T47D (cell line): Measurements from ENCODE around the gene CORO2A.

Experiments
- DNase-seq, 2 experiments: peaks; one replicate each; pipeline versions ENCODE4 v3.0.0 to v3.0.0-alpha.2; 2011 to 2012; ENCODE audit warnings: low read depth in 1 of 2, low spot score in 1 of 2
- JUND ChIP-seq: IDR thresholded peaks from 2 replicates; pipeline ENCODE4 v1.6.1; 2012; ENCODE audit warnings: low read depth
- in situ Hi-C: cut with HindIII; loops from 2 replicates; pipeline ENCODE4 v1.10.0; 2016; ENCODE audit warnings: low sequenced_read_pairs, low pct_unique_long_range_greater_than_20kb

The CORO2A gene

GRCh38 chr9:98147582-98147981, 44.9 kb downstream of the CORO2A start:
- DNase-seq = no peak
- TF ChIP-seq JUND = no peak
- in situ Hi-C loops = no loop called here

DNA sequence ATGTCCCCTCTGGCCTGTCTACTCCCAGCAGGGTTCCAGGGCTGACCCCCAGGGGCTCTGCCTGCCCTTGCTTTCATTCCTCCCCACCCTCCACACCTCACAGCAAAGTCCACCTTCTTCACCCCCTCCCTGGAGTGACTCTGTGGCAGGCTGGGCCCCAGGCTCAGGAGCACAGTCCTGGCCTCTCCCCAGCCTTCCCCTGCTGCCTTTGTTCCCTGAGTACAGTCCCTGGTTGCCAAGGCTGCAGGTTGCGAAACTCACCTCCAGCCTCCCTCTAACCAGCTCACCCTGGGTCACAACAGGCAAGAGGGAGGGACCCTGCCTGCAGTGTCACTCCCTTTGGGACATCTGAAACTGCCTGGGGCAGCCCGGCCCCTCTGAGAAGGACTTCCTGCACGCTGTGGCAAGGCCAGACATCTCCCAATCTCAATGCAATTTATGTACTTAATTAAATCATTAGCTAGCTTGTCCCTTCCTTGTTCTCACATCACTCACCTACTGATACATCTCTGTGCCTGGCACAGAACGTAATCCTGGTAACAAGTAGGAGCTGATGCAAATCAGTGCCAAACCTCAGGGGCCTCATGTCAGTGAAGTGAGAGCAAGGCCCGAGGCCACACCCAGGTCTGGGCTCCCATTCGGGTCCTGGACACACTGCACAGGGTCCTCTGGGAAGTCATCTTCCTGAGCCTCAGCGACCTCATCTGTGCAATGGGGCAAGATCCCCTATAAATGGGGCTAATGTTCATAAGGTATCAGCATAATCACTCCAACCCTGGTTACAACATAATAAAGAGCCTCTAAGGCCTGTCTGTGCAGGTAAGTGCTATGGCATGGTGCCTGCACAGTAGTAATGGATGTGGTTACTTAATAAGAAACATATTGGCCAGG, 46.1 kb downstream of the CORO2A start:
- TF ChIP-seq JUND = no peak; the same call in 1 of the 2 replicates
- in situ Hi-C loops = no loop called here
- peak; percentile 70 to 94 for DNase-seq

DNA sequence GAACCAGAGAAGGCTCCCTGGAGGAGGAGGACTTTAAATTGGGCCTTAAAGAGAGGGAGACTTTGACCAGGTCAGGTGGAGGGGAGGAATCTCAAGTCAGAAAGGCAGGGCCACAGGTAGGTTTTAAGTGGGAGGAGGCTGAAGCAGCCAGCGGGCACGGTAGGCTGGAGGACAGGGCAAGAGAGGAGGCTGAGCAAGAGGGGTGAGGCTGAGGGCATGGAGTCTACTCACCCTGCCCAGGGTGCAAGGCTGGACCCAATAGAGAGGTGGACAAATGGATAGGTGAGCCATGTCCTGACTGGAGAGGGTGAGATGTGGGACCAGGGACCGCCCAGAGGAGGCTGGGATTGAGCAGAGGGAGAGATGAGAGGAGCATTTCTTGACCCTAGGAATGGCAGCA, 47.8 kb downstream of the CORO2A start:
- in situ Hi-C loops = no loop called here
- TF ChIP-seq JUND = no peak
- DNase-seq = no peak

DNA sequence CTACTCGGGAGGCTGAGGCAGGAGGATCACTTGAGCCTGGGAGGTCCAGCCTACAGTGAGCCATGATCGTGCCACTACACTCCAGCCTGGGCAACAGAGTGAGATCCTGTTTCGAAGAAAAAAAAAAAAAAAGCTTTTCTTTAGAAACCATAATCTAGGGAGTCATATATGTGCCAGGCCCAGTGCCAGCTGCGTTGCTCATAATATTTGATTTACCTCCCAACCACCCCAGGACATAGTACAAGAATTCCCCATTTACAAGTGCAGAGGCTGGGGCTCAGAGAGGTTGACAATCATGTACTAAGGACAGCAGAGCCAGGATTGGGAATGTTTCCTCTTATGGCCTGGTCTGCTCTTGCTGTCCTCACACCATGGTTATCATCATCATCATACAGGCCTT, 48.4 kb downstream of the CORO2A start:
- no peak for DNase-seq
- in situ Hi-C loops = no loop called here
- no peak for TF ChIP-seq JUND

GRCh38 chr9:98142925-98143481, 49.4 kb downstream of the CORO2A start:
- no peak for DNase-seq
- in situ Hi-C loops = no loop called here
- no peak for TF ChIP-seq JUND

GRCh38 chr9:98142182-98142907, 50.1 kb downstream of the CORO2A start:
- in situ Hi-C loops = no loop called here
- DNase-seq = peak in 1 of 2 experiments; percentile 43
- TF ChIP-seq JUND = no peak

DNA sequence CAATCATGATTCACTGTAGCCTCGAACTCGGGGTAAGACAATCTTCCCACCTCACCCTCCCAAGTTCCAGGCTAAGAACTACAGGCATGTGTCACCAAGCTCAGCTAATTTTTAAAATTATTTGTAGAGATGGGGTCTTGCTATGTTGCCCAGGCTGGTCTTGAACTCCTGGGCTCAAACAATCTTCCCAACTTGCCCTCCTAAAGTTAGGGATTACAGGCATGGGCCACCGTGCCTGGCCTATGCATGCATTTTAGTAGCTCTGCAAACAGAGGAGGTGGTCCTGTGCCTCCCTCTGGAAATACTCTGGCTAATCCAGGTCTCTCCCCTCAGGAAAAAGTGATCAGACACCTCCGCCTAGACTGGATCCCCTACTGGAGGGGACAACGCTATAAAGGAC, 51.9 kb downstream of the CORO2A start:
- DNase-seq = no peak
- in situ Hi-C loops = no loop called here
- TF ChIP-seq JUND = no peak

GRCh38 chr9:98136489-98136888, 55.9 kb downstream of the CORO2A start:
- no peak for TF ChIP-seq JUND
- in situ Hi-C loops = no loop called here
- DNase-seq = no peak

GRCh38 chr9:98135938-98136337, 56.5 kb downstream of the CORO2A start:
- in situ Hi-C loops = no loop called here
- no peak for DNase-seq
- no peak for TF ChIP-seq JUND

GRCh38 chr9:98135558-98135934, 56.9 kb downstream of the CORO2A start:
- no peak for TF ChIP-seq JUND
- DNase-seq = peak; percentile 58 to 81
- in situ Hi-C loops = no loop called here

DNA sequence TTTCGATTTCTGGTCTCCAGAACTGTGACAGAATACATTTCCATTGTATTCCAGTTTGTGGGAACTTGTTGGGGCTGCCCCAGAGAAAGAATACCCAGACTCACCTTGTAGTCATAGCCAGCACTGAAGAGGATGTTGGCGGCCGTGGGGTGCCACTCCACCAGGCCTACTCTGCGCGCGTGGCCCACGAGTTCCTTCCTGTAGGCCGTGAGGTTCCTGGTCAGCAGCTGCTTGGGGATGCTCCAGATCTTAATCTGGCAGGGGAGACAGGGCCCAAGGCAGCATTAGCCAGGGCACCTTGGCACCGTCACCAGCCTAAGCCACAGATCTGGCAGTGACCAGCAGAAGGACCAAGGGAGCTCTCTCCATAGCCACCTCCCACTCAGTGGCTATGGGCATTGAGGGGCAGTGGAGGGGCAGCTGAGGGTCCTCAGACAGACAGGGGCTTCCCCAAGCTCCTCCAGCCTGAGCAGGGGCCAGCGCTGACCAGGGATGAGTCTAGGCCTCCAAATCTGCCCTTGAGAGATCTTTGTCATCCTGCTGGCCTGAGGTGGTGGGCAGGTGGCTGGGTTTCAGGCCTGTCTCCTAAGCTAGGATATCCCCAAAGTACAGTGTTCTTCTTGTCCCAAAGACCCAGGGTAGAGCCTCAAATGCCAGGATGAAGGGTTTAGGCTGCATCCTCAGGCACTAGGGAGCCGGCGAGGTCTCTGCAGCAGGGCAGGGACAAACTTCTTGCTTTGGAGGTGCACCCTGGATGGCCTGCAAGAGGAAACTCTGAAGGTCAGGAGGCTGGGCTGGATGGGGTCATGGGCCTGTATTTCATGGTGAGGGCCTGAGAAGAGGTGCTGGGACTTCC, 57.5 kb downstream of the CORO2A start:
- DNase-seq = no peak
- no peak for TF ChIP-seq JUND
- in situ Hi-C loops = no loop called here

GRCh38 chr9:98132806-98133631, 59.4 kb downstream of the CORO2A start:
- no peak for DNase-seq
- in situ Hi-C loops = no loop called here
- TF ChIP-seq JUND = no peak
